Measurements from ENCODE around the gene C9orf50.

The C9orf50 gene

DNA sequence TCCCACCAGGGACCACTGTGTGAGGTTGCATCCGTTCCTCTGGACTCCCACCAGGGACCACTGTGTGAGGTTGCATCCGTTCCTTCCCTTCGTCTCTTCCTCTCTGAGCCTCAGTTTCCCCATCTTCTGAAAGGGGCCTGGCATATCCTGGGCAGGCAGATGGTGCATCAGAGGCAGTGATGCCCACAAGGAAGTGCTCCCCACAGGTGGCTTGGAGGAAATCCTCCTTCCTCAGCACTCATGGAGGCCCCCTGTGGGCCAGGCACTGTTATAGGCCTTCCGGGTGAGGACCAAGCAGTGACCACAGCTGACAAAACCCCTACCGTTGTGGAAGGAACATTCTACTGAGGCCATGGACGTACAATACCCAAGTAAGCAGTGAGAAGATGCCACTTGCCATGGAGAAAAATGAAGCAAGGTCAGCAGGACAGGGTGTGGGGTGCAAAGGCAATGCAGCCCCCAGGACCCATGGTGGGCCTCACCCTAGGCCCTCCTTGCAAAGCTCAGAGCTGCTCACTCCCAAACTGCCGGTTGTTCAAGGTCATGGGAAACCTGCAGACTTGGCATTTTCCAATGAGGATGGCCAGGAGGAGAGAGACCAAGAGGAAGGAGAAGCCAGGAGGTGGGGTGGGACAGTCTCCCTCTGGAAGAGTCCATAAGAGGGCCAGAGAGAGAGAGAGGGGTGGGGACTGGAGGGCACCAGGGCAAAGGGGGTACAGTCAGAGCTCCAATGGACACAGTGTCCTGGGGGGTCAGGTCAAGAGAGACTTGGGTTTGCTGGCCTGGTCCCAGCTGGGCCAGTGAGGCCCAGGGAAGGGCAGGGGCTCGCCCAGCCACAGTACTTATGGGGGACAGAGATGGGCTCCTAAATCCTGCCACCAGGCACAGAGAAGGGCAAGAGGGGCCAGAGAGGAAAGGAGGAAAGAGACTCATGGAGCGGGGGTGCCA, 51.1 kb downstream of the C9orf50 start:
- DNase-seq, result no peak

DNA sequence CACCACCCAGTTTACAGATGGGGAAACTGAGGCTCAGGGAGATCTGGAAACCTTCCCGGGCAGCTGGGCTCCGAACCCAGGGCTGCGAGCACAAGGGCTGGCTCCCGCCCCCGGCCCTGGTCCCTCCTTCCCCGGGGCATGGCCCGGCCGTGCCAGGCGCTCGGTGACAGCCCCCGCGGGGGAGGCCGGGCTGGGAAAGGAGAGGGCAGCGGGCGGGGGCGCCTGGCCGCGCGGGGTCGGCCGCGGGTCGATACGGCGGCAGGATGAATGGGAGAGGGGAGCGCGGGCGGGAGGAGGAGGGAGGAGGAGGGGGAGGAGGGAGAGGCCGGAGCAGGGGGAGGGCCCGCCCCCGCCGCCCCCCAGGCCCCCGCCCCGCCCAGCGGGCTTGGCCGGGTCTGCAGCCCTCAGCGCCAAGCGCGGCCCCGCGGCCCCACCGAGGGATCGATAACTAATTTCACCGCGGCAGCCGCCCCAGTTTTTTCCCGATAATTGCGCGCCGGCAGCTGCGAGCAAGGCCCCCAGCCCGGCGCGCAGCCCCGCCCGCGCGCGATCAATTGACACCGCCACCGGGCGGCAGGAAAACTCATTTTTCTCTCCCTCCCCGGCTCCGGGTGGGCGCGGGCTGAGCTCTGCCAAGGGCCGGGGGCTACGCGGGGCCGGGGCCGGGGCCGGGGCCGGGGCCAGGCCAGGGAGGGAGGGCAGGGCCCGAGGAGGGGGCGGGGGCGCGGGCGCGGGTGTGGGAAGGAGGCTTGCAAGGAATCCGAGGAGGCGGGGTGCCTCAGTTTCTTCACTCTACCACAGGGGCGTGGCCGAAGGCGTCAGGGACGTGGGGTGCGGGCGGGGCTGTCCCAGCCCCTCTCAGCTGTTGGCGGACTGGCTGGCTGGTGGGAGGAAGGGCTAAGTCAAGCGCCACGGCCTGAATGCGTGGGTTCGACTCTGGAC, 52.1 kb downstream of the C9orf50 start:
- DNase-seq, result no peak

DNA sequence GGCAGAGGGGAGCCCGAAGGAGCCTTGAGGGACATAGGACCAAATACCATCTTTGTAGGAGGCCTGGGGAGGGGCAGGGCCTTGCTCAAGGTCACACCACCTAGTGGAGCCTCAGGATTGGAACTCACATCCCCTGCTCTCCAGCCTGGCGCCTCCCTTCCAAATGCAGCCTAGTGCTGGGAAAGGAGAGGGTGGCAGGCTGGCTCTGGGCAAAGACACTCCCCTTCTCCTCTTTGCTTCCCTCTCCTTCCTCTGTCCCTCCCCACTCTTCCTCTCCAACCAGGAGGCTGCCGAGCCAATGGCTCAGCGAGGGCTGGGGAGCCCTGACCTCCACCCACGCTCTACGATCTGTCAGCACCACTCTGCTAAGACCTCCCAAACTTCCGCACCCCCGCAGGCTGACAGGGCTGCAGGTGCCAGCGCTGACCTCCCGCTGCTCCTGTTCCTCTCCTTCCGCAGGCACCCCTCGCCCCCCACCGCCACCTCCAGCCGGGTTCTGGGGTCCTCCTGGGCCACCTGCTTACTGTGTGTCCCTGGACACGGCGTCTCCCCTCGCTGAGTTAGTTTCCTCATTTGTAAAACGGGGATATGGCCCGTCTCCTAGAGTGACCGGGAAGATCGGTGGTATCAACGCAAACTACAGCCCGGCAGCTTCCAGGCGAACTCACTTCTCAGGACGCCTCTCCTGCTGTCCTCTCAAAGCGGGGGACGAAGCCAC, 52.9 kb downstream of the C9orf50 start:
- DNase-seq, result no peak

DNA sequence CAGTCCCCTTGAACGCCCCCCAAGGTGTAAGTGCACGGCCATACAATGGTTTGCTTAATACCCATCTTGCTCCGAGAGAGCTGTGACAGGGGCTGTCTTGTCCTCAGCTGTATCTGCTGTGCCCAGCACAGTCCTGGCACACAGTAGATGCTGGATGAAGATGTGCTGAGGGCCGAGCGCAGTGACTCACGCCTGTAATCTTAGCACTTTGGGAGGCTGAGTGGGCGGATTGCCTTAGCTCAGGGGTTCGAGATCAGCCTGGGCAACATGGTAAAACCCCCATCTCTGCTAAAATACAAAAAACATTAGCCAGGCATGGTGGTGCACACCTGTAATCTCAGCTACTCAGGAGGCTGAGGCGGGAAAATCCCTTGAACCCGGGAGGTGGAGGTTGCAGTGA, 53.6 kb downstream of the C9orf50 start:
- DNase-seq, result no peak

DNA sequence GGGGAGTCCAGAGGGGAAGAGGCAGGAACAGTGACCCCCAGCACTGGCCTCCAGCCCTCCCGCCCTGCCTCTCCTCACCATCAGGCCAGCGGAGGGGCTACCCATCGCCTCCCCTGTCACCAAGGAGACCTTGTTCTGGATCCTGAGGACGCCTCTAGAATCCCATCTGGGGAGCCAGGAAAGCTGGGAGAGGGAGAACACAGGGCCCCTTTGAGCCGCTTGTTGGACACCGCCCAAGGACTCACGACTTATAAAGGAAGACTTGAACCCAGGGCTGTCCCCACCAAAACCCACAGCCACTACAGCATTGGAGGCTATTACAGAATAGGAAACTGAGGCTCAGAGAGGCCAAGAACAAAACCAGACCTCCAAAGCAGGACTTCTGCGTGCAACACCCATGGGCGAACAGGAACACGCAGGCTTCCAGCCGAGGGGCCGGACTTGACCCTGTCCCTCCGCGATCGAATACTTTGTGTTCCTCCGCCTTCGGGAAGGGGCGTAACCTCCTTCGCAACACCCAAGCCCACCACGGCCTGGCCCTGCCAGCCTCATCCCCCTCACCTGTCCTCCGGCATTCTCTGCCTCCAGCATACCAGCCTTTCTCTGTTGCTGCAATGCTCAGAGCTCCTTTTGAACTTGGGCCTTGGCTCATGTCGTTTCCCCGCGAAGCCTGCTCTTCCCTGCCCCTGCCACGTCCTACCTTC, 54.2 kb downstream of the C9orf50 start:
- DNase-seq, result no peak

DNA sequence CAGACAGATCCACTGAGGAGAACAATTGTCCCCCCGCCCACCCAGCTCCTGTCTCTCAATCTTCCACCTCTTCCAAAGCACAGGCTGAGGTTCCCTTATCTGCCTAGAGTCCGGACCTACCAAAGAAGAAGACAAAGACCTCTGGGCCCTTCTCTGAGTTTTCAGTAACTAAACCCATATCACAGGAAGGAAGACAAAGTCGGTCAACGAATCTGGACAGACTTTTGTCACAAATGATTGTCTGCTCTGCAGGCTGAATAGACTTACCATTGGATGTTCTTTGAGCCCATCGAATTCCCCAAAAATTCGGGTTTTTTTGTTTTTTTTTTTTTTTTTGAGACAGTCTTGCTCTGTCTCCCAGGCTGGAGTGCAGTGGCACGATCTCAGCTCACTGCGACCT, 58.0 kb downstream of the C9orf50 start:
- no peak for DNase-seq

DNA sequence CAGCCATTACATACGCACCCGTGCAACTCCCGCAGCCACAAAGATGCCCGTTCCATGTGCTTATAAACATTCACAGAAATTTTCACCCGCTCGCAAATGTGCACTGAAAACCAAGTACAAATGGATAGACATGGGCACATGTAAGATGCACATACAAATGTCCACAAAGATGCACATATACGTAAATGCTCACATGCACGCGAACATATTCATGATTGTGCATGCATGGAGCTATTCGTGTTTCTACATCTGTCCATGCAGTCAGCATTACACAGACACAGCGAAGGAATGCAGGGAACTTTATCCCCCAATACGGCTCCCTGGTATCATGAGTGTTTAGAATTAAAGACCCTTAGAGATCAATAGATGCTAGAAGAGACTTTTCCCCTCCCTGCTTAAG, 58.4 kb downstream of the C9orf50 start:
- no peak for DNase-seq
